ENCODE data around the gene FZR1.

Gene FZR1

DNA sequence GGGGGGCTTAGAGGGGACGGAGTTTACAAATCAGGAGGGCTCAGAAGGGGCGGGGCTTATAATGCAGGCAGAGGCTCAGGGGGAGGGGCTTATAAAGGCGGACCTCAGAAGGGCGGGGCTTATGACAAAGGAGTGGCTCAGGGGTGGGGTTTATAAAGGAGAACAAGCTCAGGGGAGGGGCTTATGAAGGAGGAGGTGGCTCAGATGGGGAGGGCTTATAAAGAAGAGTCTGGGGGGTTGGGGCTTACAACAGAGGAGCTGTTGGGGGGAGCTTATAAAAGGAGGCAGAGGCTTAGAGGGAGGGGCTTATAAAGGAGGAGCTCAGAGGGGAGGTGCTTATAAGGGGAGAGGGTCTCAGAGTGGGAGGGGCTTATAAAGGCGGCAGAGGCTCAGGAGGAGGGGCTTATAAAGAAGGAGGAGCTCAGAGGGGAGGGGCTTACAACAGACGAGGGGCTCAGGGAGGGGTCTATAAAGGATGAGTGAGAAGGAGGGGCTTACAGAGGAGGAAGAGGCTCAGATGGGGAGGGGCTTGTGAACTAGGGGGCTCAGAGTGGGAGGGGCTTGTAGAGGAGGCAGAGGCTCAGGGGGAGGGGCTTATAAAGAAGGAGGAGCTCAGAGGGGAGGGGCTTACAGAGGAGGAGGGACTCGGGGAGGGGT lies 26.8 kb upstream of the FZR1 start:
- TF ChIP-seq, protein P1, sequence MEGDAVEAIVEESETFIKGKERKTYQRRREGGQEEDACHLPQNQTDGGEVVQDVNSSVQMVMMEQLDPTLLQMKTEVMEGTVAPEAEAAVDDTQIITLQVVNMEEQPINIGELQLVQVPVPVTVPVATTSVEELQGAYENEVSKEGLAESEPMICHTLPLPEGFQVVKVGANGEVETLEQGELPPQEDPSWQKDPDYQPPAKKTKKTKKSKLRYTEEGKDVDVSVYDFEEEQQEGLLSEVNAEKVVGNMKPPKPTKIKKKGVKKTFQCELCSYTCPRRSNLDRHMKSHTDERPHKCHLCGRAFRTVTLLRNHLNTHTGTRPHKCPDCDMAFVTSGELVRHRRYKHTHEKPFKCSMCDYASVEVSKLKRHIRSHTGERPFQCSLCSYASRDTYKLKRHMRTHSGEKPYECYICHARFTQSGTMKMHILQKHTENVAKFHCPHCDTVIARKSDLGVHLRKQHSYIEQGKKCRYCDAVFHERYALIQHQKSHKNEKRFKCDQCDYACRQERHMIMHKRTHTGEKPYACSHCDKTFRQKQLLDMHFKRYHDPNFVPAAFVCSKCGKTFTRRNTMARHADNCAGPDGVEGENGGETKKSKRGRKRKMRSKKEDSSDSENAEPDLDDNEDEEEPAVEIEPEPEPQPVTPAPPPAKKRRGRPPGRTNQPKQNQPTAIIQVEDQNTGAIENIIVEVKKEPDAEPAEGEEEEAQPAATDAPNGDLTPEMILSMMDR (conservative IDR thresholded peaks at IDR 0.05; ENCODE audit: low read depth, low read length), result no peak
- H4K20me1 ChIP-seq (ENCODE audit: insufficient read depth), result no peaks in the 10 kb centered on the region
- no peak overlapping the region for H3K4me3 ChIP-seq (IDR thresholded peaks at IDR 0.05; ENCODE audit: insufficient read depth, low read depth, low read length)
- peaks cover 54% of the 10 kb centered on the region for H3K27me3 ChIP-seq (ENCODE audit: insufficient read depth, low read depth)
- H3K27ac ChIP-seq, result no peak overlapping the region
- no peaks in the 10 kb centered on the region for H3K79me2 ChIP-seq (ENCODE audit: insufficient read depth, low read depth)
- no peaks in the 10 kb centered on the region for H3K36me3 ChIP-seq (ENCODE audit: insufficient read depth)
- H3K4me1 ChIP-seq (ENCODE audit: low read depth, poor library complexity, severe bottlenecking), result peaks cover 6% of the 10 kb centered on the region
- H3K9ac ChIP-seq, result no peak overlapping the region
- H2AFZ ChIP-seq (ENCODE audit: low read depth), result no peak overlapping the region
- no peak overlapping the region for H3K4me2 ChIP-seq

GRCh38 chr19:3479834-3480215 lies 26.3 kb upstream of the FZR1 start:
- Histone ChIP-seq H3K4me2 (no peak overlapping the region), H4K20me1 (ENCODE audit: insufficient read depth) (no peaks in the 10 kb centered on the region), H3K79me2 (ENCODE audit: insufficient read depth, low read depth) (no peaks in the 10 kb centered on the region), H3K27ac (no peak overlapping the region), H3K9ac (no peak overlapping the region), H3K27me3 (ENCODE audit: insufficient read depth, low read depth) (peaks cover 53% of the 10 kb centered on the region), H3K4me1 (ENCODE audit: low read depth, poor library complexity, severe bottlenecking) (peaks cover 6% of the 10 kb centered on the region), H3K36me3 (ENCODE audit: insufficient read depth) (no peaks in the 10 kb centered on the region), H2AFZ (ENCODE audit: low read depth) (no peak overlapping the region), H3K4me3 (IDR thresholded peaks at IDR 0.05; ENCODE audit: insufficient read depth, low read depth, low read length) (no peak overlapping the region)
- TF ChIP-seq, protein P1 (conservative IDR thresholded peaks at IDR 0.05; ENCODE audit: low read depth, low read length), result no peak

GRCh38 chr19:3480383-3481091 lies 25.6 kb upstream of the FZR1 start, which contains the start of gene SMIM24:
TSS of gene SMIM24 (minus strand) at chr19:3480525. CDS start at chr19:3480463, 62 bp downstream.
- no peak within 1 kb of the TSS for H3K4me3 ChIP-seq (IDR thresholded peaks at IDR 0.05; ENCODE audit: insufficient read depth, low read depth, low read length)
- H3K4me2 ChIP-seq, result no peak within 1 kb of the TSS
- TF ChIP-seq, protein P1 (conservative IDR thresholded peaks at IDR 0.05; ENCODE audit: low read depth, low read length), result no peak
- H3K36me3 ChIP-seq (ENCODE audit: insufficient read depth), result no peaks in the 10 kb centered on the region
- H3K4me1 ChIP-seq (ENCODE audit: low read depth, poor library complexity, severe bottlenecking), result peaks cover 6% of the 10 kb centered on the region
- H3K9ac ChIP-seq, result no peak within 1 kb of the TSS
- H3K27ac ChIP-seq, result no peak within 1 kb of the TSS
- no peaks in the 10 kb centered on the region for H4K20me1 ChIP-seq (ENCODE audit: insufficient read depth)
- peaks cover 49% of the 10 kb centered on the region for H3K27me3 ChIP-seq (ENCODE audit: insufficient read depth, low read depth)
- no peak within 1 kb of the TSS for H2AFZ ChIP-seq (ENCODE audit: low read depth)
- no peaks in the 10 kb centered on the region for H3K79me2 ChIP-seq (ENCODE audit: insufficient read depth, low read depth)

DNA sequence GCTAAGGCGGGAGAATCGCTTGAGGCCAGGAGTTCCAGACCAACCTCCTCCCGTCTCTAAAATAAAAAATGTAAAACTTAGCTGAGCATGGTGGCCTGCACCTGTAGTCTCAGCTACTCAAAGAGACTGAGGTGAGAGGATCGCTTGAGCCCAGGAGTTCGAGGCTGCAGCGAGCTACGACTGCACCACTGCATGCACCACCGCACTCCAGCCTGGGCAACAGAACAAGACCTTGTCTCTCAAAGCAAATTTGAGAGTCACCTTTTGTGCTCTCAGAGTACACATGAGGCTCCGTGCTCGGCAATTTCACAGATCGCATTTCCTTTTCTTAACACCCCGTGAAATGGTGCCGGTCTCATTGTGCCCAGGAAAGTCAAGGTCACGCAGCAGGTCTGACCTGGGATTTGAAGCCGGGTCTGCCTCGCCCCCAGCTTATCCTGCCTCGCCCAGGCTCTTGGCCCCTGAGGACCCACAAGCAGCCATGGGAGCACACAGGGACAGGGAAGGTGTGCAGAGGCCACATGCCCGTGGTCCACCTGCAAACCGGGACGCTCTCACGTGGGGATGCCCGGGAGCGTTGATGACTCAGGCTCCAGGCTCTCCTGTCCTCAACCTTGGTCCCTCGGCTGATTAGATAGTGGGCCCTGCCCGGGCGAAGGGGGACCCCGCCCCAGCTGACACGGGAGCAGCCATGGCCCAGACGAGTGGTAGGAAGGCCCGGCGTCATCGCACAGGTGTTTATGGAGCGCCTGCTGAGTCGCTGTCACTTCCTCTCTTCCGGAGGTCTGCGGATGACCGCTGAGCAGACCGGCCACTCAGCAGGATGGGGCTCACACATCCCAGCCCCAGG lies 24.6 kb upstream of the FZR1 start:
- Histone ChIP-seq H3K4me1 (ENCODE audit: low read depth, poor library complexity, severe bottlenecking) (peaks cover 6% of the 10 kb centered on the region), H3K9ac (no peak overlapping the region), H3K36me3 (ENCODE audit: insufficient read depth) (no peaks in the 10 kb centered on the region), H4K20me1 (ENCODE audit: insufficient read depth) (no peaks in the 10 kb centered on the region), H3K4me3 (IDR thresholded peaks at IDR 0.05; ENCODE audit: insufficient read depth, low read depth, low read length) (no peak overlapping the region), H3K27ac (no peak overlapping the region), H3K27me3 (ENCODE audit: insufficient read depth, low read depth) (peaks cover 43% of the 10 kb centered on the region), H3K79me2 (ENCODE audit: insufficient read depth, low read depth) (no peaks in the 10 kb centered on the region), H3K4me2 (no peak overlapping the region), H2AFZ (ENCODE audit: low read depth) (no peak overlapping the region)
- TF ChIP-seq, protein P1 (conservative IDR thresholded peaks at IDR 0.05; ENCODE audit: low read depth, low read length), result no peak

Measured in KMS-11 (cell line).